GM18517 (cell line): ENCODE data around the gene LRRC30.
"Not testable (repeated sequence)": the region's sequence is repeated elsewhere in the genome, so short reads cannot be mapped to it uniquely, and the experiment has no call there.

ENCODE experiments used
- ATAC-seq: cut with Tn5 transposase; IDR thresholded peaks from one replicate; pipeline ENCODE4 v1.9.1; 2021; ENCODE audit warnings: mild to moderate bottlenecking, moderate library complexity; ENCODE audit not compliant: unreplicated experiment

LRRC30 gene

GRCh38 chr18:7230626-7231349, at the start of gene LRRC30:
Gene LRRC30 (plus strand): TSS chr18:7231089. CDS start chr18:7231139, 50 bp downstream.
- no peak for ATAC-seq

- no peak for ATAC-seq
These were observed 45.2 kb upstream of the LRRC30 start for GRCh38 chr18:7185701-7186100.

- no peak for ATAC-seq
These were observed 40.2 kb upstream of the LRRC30 start for GRCh38 chr18:7190547-7191156.

- no peak for ATAC-seq
These were observed 39.2 kb upstream of the LRRC30 start for GRCh38 chr18:7191736-7192135.

GRCh38 chr18:7195266-7195665, 35.6 kb upstream of the LRRC30 start:
- ATAC-seq: no peak

- ATAC-seq: no peak
These were observed 34.5 kb upstream of the LRRC30 start for GRCh38 chr18:7196421-7196820.

GRCh38 chr18:7197854-7198253, 33.0 kb upstream of the LRRC30 start:
- ATAC-seq: no peak

GRCh38 chr18:7198326-7198725, 32.6 kb upstream of the LRRC30 start:
- no peak for ATAC-seq

- no peak for ATAC-seq
These were observed 29.8 kb upstream of the LRRC30 start for GRCh38 chr18:7201096-7201495.

- no peak for ATAC-seq
These were observed 28.7 kb upstream of the LRRC30 start for GRCh38 chr18:7202169-7202568.

- ATAC-seq: not testable (repeated sequence)
These were observed 27.3 kb upstream of the LRRC30 start for GRCh38 chr18:7203601-7204000.

GRCh38 chr18:7205346-7205745, 25.5 kb upstream of the LRRC30 start:
- no peak for ATAC-seq

- no peak for ATAC-seq
These were observed 24.7 kb upstream of the LRRC30 start for GRCh38 chr18:7206217-7206616.

- ATAC-seq: no peak
These were observed 23.4 kb upstream of the LRRC30 start for GRCh38 chr18:7207366-7207915.

- no peak for ATAC-seq
These were observed 9.3 kb upstream of the LRRC30 start for GRCh38 chr18:7221424-7222155.

- ATAC-seq: no peak
These were observed 6.7 kb upstream of the LRRC30 start for GRCh38 chr18:7224198-7224597.

GRCh38 chr18:7232218-7232617, 1.3 kb downstream of the LRRC30 start:
- no peak for ATAC-seq

- ATAC-seq: no peak
These were observed 2.4 kb downstream of the LRRC30 start for GRCh38 chr18:7233134-7233810.

GRCh38 chr18:7234091-7234490, 3.2 kb downstream of the LRRC30 start:
- no peak for ATAC-seq

GRCh38 chr18:7234956-7235355, 4.1 kb downstream of the LRRC30 start:
- ATAC-seq: no peak

- no peak for ATAC-seq
These were observed 5.2 kb downstream of the LRRC30 start for GRCh38 chr18:7236072-7236471.
